GM12875 (cell line): ENCODE data around the gene NUDT22.

ENCODE experiments used
- H3K4me3 ChIP-seq: one replicate; pipeline ENCODE4 v1.5.1; 2011; ENCODE audit warnings: low read depth, low read length, control low read depth
- TF ChIP-seq, protein P1 (sequence below): IDR thresholded peaks from 2 replicates; pipeline ENCODE4 v1.5.1; 2011; ENCODE audit warnings: low read depth, mild to moderate bottlenecking, control low read depth, inconsistent platforms, low read length, moderate library complexity, borderline replicate concordance; ENCODE audit not compliant: insufficient read depth

Gene NUDT22

DNA sequence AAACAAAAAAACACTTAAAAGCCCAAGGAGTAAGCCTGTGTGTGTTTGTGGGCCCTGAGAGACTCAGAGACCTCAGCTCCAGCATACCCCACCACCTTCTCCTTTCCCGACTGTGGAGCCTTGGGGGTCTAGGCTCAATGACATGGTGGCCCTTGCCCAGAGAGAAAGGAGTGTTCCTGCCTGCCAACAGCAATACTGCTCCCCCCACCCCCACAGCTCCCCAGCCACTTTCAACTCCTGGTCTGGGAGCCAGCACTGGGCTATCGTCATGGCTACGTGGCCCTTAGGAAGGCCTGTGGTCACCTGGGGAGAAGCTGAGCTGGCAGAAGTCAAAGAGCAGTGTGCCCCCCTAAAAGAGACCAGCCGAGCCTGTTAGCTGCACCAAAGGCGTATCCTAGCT, 18.0 kb downstream of the NUDT22 start:
- no peak overlapping the region for H3K4me3 ChIP-seq
- TF ChIP-seq, protein P1, sequence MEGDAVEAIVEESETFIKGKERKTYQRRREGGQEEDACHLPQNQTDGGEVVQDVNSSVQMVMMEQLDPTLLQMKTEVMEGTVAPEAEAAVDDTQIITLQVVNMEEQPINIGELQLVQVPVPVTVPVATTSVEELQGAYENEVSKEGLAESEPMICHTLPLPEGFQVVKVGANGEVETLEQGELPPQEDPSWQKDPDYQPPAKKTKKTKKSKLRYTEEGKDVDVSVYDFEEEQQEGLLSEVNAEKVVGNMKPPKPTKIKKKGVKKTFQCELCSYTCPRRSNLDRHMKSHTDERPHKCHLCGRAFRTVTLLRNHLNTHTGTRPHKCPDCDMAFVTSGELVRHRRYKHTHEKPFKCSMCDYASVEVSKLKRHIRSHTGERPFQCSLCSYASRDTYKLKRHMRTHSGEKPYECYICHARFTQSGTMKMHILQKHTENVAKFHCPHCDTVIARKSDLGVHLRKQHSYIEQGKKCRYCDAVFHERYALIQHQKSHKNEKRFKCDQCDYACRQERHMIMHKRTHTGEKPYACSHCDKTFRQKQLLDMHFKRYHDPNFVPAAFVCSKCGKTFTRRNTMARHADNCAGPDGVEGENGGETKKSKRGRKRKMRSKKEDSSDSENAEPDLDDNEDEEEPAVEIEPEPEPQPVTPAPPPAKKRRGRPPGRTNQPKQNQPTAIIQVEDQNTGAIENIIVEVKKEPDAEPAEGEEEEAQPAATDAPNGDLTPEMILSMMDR, result no peak

DNA sequence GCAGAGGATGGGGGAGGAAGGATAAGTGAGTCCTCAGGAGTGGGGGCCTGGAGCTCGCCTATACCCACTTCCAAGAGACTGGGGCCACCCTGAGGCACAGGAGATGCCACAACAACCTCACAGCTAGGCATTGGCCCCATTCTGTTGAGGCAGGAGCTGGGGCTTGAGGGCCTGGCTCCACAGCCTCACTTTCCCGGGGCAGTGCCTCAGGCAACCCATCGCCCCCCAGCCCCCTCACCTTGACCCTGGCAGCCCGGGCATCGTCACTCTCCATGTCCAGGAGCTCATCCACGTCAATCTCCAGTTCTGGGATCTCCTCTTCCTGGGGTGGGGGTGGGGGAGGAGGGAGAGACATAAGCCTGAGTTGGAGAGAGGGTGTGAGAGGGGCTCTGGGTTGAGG, 18.9 kb downstream of the NUDT22 start:
- H3K4me3 ChIP-seq, result peak overlapping the region; percentile 66
- TF ChIP-seq, protein P1, result no peak

DNA sequence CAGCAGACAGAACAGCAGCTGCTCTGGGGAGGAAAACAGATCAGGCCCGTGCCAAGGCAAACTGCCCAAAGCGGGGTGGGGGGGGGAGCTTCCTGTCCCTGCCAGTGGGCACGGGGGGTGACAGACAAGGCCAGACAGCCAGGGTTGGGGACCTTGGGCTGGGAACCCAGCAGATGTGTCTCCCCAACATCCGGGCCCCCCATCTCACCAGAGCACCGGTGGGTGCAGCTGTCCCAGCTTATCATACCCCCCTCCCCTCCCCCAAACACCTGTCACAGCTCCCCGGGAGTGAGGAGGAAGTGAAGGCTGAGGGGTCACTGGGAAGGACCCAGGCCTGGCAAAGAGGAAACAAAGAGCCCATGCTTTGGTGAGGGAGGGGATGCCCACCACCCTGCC, 19.3 kb downstream of the NUDT22 start:
- TF ChIP-seq, protein P1, result no peak
- peak overlapping the region; percentile 66 for H3K4me3 ChIP-seq

DNA sequence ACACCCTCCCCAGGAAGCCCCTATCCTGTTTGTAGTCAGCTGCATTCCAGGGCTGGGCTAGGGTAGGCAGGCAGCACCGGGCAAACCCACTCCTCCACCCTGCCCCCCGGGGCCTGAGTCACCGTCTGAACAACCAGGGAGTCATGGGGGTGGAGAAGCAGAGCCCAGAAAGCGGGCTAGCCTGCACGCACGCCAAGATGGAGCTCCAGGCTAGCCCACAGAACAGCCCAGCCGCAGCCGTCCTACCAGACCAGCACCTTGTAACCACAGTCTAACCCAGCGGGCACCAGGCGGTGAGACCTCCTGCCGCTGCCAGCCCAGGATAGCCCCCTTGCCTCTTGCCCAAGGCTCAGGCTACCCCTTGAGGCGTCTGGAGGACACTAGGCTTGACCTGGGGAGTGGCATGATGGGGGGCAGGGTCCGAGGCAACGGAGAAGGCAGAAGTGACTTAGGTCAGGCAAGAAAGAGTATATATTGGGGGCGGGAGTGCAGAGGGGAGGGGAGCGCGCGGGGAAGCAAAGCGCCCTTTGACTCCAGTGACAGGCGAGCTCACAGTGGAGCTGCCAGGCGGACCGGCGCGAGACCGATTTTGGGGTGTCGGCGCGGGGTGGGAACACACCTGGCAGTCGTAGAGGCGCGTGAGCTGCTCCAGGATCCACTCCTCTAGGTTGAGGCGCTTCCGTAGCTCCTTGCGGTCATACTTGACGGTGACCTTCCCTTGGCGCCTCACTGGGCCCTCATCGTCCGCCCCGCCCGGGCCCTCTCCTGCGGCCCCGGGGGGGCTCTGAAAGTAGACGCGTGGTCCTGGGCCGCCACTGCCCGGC, 19.9 kb downstream of the NUDT22 start:
- TF ChIP-seq, protein P1, result no peak

DNA sequence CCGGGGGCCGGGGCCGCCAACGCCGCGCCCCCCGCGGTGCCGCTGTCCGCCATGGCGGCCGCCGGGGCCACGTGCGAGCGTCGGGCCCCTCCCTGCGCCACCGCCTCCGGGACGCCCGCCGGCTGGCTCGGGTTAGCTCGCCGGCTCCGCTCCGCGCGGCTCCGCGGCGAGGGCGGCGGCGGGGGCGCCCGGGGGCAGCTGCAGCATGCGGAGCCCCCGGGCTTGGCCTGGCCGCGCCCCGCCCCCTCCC, 20.5 kb downstream of the NUDT22 start:
- peak overlapping the region; percentile 66 for H3K4me3 ChIP-seq

More for the DNA sequence above, 19.9 kb downstream of the NUDT22 start:
- peak overlapping the region; percentile 66 for H3K4me3 ChIP-seq

DNA sequence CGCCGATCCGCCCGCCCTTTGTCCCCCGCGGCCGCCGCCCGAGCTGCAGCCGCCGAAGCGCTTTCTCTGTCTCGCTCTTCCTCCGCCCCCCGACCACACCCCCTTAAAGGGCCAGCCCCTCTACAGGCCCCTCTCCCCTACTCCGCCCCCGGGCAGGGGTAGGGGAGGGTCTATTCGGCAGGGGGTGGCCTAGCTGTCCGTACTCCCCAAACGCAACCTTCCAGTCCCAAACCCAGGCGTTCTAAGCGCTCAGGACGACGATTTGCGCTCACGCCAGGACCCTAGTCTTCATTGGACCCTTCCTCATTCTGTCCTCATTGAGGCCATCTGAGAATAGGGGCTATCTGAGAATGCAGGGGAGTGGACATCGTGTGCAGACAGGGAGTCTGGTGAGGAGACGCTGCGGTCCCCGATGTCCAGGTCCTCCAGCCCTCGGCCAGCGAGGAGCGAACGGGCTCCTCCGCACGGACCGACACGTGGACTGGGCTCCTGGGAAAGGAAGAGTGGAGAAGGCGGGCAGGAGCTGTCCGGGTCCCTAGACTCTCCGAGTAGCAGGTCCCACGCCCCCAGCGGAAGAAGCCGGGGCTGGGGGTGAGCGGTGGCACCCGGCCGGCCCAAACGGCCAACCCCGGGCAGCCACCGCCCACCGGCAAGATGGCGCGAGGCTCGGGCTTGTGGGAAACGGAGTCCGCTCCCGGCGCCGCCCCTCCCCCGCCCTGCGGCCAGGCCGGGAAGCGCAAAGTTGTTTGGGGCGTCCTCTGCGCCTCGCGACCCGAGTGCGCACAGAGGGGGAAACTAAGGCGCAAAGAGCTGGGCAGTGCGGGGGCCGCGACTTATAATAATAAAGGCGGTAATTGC, 21.0 kb downstream of the NUDT22 start, which contains the start of gene PPP1R14B:
Gene PPP1R14B, minus strand, starts transcription at position 73 of the 858 bp plus-strand sequence. CDS start 270 bp downstream, outside the sequence.
- TF ChIP-seq, protein P1, result no peak
- H3K4me3 ChIP-seq, result peak within 1 kb of the TSS; percentile 66

DNA sequence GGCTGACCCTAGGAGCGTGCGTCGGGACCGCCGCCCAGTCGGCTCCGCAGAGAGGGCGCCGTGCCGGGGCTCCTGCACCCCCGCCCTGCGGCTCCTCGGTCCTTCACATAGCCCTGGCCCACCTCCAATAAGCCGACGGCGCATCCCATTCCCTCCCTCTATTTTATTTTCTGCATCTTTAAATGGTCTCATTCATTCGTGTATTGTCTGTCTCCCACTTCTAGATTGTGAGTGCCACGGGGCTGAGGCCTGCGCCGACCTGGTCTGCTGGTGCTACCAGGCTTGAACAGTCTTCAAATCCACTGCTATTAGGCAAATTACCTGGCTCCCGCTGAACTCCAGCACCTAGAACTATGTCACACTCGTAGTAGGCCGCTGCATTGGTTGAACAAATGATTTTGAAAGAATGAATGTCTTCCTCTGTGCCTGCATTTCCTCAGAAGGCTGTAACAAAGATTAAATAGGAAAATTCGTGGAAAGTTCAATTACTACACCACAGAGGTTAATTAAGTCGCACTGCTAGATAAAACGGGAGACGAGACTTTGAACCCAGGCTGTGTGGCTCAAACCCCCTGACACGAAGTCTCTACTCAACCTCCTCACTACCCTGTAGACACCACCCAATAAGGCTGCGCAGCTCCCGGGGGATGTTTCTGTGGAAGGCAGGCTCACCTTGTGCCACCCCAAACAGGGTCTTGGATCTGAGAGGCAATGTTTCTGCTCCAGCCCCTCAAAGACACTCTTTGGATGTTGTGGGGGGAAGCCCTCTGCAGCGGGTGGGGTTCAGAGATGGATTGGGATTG, 21.9 kb downstream of the NUDT22 start:
- H3K4me3 ChIP-seq, result peak overlapping the region; percentile 58
- TF ChIP-seq, protein P1, result no peak
